NT2/D1 (cell line): ENCODE measurements around the gene CCDC171.
A peak's percentile ranks its signal among the peaks of the same experiment; 100 is the strongest.
"Not testable (repeated sequence)": the region's sequence is repeated elsewhere in the genome, so short reads cannot be mapped to it uniquely, and the experiment has no call there.

Experiments
- DNase-seq: peaks from one replicate; pipeline ENCODE4 v3.0.0-alpha.2; 2011; ENCODE audit warnings: low read depth, low spot score
- H3K27me3 ChIP-seq: 2 replicates; pipeline ENCODE4 v1.6.0; 2011; ENCODE audit warnings: mild to moderate bottlenecking; ENCODE audit not compliant: insufficient read length, insufficient read depth
- H3K36me3 ChIP-seq: 2 replicates; pipeline ENCODE4 v1.6.1; 2011; ENCODE audit warnings: mild to moderate bottlenecking, low read length, mixed read lengths; ENCODE audit not compliant: insufficient read depth, insufficient read length
- H3K4me1 ChIP-seq: 2 replicates; pipeline ENCODE4 v1.5.1; 2011; ENCODE audit not compliant: insufficient read depth, insufficient read length
- H3K4me3 ChIP-seq: 2 replicates; pipeline ENCODE4 v1.5.1; 2011; ENCODE audit warnings: low read depth; ENCODE audit not compliant: insufficient read length
- H3K9ac ChIP-seq: 2 replicates; pipeline ENCODE4 v1.6.0; 2011; ENCODE audit warnings: low read depth; ENCODE audit not compliant: insufficient read length
- H3K9me3 ChIP-seq: 2 replicates; pipeline ENCODE4 v1.5.1; 2011; ENCODE audit warnings: mild to moderate bottlenecking, low read length; ENCODE audit not compliant: insufficient read depth
- SUZ12 ChIP-seq: IDR thresholded peaks from 2 replicates; pipeline ENCODE4 v1.6.1; 2011; ENCODE audit not compliant: insufficient read length, insufficient read depth; ENCODE audit errors: extremely low read depth
- YY1 ChIP-seq: IDR thresholded peaks from 2 replicates; pipeline ENCODE4 v1.6.1; 2011; ENCODE audit not compliant: insufficient read length, insufficient read depth
- ZNF274 ChIP-seq: IDR thresholded peaks from 2 replicates; pipeline ENCODE4 v1.6.1; 2011; ENCODE audit warnings: mild to moderate bottlenecking, low read depth, low read length

CCDC171 gene

DNA sequence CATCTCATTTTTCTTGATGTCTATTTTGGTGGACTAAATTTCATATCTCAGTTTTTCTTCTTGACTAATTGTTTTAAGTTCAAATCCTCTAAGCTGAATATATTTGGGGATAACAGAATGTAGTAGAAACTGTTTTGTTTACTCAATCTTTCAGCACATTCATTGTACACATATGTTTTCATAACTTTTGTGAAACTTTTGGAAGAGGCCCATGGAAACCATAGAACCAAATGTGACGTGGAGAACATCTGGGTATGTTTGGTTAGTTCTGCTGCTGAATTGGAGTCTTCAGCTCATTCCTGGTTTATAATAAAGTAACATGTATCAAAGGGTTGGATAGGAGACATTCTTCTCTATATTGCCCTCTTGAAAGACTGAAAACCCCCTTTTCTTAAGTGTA is 88.4 kb downstream of the CCDC171 start:
- H3K4me3 ChIP-seq = no peak overlapping the region
- peaks cover 17% of the 10 kb centered on the region for H3K9me3 ChIP-seq
- DNase-seq = no peak
- no peak for TF ChIP-seq SUZ12
- no peak for TF ChIP-seq YY1
- no peak for TF ChIP-seq ZNF274
- H3K36me3 ChIP-seq = no peaks in the 10 kb centered on the region
- no peak overlapping the region for H3K9ac ChIP-seq
- H3K4me1 ChIP-seq = no peaks in the 10 kb centered on the region
- H3K27me3 ChIP-seq = no peaks in the 10 kb centered on the region

DNA sequence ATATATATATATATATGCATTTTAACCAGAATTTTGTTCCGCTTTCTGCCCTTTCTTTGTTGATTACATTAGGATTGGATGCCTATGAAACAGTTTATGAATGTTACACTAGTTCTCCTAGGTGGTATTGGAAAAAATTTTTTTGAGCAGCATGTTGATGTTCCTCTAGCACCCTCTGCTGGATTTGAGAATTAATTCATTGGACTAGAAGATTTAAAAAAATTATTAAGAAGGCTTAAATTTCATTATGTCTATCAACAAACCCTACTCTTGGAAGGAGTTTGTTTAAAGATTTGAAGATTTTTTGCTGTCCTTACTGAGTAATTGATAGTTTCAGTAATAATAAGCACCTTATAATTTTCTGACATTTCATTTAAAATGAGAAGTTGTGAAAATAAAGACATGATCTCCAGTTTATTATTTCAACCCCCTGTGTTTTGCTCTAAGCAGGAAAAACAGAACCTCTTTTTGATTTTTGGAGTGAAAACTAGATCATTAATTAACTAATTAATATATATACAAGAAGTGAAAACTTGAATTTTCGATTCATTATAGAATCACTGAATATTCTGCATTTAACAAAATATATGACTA is 89.6 kb downstream of the CCDC171 start:
- H3K36me3 ChIP-seq = no peaks in the 10 kb centered on the region
- TF ChIP-seq YY1 (no peak), SUZ12 (no peak), ZNF274 (no peak)
- H3K27me3 ChIP-seq = no peaks in the 10 kb centered on the region
- peaks cover 17% of the 10 kb centered on the region for H3K9me3 ChIP-seq
- DNase-seq = peak; percentile 22
- H3K9ac ChIP-seq = no peak overlapping the region
- H3K4me3 ChIP-seq = no peak overlapping the region
- H3K4me1 ChIP-seq = no peaks in the 10 kb centered on the region

DNA sequence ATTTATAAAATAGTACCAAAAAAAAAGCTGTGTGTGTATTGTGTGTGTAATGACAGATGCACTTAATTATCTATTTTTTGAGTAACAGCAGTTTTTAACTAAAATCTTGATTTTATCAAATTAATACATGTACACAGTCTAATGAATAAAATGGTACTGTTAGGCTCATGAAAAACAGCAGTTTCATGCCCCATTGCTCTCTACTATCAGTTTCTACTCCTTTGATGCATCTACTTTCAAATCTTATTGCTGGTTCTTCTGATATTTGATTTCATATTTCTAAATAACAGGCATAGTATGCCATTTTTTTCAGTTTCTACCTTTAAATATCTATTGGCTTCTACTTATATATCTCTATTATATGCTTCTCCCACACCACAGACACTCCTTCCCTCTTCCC is 117.4 kb downstream of the CCDC171 start:
- no peak overlapping the region for H3K4me3 ChIP-seq
- H3K4me1 ChIP-seq = no peaks in the 10 kb centered on the region
- H3K9me3 ChIP-seq = no peaks in the 10 kb centered on the region
- TF ChIP-seq ZNF274 = no peak
- no peak for TF ChIP-seq YY1
- TF ChIP-seq SUZ12 = no peak
- no peak for DNase-seq
- no peak overlapping the region for H3K9ac ChIP-seq
- H3K27me3 ChIP-seq = no peaks in the 10 kb centered on the region
- no peaks in the 10 kb centered on the region for H3K36me3 ChIP-seq

DNA sequence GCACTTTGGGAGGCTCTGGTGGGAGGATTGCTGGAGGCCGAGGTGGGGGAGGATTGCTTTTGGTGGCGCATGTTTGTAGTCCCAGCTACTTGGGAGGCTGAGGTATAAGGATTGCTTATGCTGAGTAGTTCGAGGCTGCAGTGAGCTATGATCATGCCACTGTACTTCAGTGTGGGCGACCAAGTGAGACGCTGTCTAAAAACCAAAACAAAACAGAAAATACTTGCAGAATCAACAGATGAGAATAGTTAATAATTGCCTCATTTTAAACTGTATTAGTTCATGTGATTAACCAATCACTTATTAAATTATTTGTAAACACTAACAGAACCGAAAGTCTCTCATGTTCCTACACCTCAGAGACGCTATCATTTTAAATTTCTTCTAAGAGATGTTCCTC is 118.1 kb downstream of the CCDC171 start:
- H3K4me1 ChIP-seq = no peaks in the 10 kb centered on the region
- H3K4me3 ChIP-seq = no peak overlapping the region
- no peaks in the 10 kb centered on the region for H3K27me3 ChIP-seq
- no peak overlapping the region for H3K9ac ChIP-seq
- H3K9me3 ChIP-seq = no peaks in the 10 kb centered on the region
- DNase-seq = no peak
- no peaks in the 10 kb centered on the region for H3K36me3 ChIP-seq
- TF ChIP-seq YY1 (no peak), SUZ12 (no peak), ZNF274 (no peak)

DNA sequence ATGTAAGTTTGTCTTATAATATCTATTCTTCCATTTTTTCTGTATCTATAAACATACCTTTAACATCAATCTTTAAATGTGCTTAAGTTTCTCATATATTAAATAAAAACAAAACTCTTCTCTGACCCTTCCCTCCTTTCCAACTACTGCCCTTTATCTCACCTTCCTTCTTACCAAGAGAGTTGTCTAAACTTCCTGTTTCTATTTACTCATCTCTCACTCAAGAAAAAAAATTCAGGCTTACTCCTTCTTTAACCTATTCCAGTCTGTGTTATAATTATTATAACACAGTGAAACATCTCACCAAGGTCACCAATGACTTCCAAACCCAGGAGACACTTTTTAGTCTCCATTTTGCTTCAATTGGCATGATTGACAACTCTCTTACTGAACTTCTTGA is 140.9 kb downstream of the CCDC171 start:
- H3K9me3 ChIP-seq = peaks cover 4% of the 10 kb centered on the region; the same call in 1 of the 2 replicates
- no peaks in the 10 kb centered on the region for H3K4me1 ChIP-seq
- DNase-seq = no peak
- H3K9ac ChIP-seq = no peak overlapping the region
- H3K27me3 ChIP-seq = no peaks in the 10 kb centered on the region
- H3K36me3 ChIP-seq = no peaks in the 10 kb centered on the region
- TF ChIP-seq ZNF274 (no peak), YY1 (no peak), SUZ12 (no peak)
- H3K4me3 ChIP-seq = no peak overlapping the region

DNA sequence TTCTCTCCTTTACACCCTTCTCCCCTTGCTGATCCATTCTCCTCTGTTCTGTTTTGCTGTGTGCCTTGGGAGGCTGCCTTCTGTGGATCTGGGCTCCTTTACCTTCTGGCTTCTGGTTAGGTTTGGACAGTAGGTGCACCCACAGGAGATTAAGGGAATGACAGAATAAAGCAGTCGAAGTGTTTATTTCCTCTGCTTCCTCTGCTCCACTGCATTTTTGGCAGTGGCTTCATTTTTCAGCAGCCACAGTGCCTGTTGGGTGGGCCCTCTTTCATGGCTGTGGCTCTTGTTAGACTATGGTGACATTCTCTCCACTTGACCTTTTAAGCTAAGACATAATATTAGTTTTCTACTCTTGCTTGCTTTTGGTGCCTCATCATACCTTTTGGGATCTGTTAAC is 144.1 kb downstream of the CCDC171 start:
- H3K4me1 ChIP-seq = no peaks in the 10 kb centered on the region
- H3K27me3 ChIP-seq = no peaks in the 10 kb centered on the region
- H3K9me3 ChIP-seq = peaks cover 4% of the 10 kb centered on the region; the same call in 1 of the 2 replicates
- TF ChIP-seq ZNF274 = no peak
- no peak for DNase-seq
- H3K4me3 ChIP-seq = no peak overlapping the region
- no peak overlapping the region for H3K9ac ChIP-seq
- no peaks in the 10 kb centered on the region for H3K36me3 ChIP-seq

DNA sequence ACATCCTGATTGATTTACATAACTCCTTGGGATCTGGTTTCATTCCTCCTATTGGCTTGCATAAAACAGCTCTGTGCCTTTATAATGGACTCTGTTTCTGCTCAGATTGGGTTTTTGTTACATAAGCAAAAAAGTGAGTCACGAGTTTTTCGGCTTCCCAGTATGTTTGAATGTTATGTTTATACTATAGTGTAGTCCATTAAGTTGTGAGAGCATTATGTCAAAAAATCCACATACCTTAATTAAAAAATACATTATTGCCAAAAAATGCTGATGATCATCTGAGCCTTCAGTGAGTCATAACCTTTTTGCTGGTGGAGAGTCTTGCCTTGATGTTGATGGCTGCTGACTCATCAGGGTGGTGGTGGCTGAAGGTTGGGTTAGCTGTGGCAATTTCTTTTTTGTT is 144.6 kb downstream of the CCDC171 start:
- Histone ChIP-seq H3K36me3 (no peaks in the 10 kb centered on the region), H3K4me3 (no peak overlapping the region), H3K27me3 (no peaks in the 10 kb centered on the region), H3K4me1 (no peaks in the 10 kb centered on the region), H3K9ac (no peak overlapping the region), H3K9me3 (peaks cover 4% of the 10 kb centered on the region; the same call in 1 of the 2 replicates)
- no peak for TF ChIP-seq SUZ12
- no peak for TF ChIP-seq ZNF274
- TF ChIP-seq YY1 = no peak
- DNase-seq = no peak

DNA sequence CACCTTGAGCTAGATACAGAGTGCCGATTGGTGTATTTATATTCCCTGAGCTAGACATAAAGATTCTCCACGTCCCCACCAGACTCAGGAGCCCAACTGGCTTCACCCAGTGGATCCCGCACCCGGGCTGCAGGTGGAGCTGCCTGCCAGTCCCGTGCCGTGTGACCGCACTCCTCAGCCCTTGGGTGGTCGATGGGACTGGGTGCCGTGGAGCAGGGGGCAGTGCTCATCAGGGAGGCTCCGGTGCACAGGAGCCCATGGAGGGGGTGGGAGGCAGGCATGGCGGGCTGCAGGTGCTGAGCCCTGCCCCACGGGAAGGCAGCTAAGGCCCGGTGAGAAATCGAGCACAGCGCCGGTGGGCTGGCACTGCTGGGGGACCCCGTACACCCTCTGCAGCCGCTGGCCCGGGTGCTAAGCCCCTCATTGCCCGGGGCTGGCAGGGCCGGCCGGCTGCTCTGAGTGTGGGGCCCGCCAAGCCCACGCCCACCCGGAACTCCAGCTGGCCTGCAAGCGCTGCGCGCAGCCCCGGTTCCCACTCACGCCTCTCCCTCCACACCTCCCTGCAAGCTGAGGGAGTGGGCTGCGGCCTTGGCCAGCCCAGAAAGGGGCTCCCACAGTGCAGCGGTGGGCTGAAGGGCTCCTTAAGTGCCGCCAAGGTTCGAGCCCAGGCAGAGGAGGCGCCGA is 147.2 kb downstream of the CCDC171 start:
- DNase-seq, H3K27me3 ChIP-seq, H3K9ac ChIP-seq, H3K9me3 ChIP-seq, H3K36me3 ChIP-seq, H3K4me1 ChIP-seq, H3K4me3 ChIP-seq: not testable (repeated sequence)
